GM12878 (cell line): Measurements from ENCODE around the gene SULT1A1. TPM values are rescaled to one million over a fixed set of nuclear protein-coding genes. Genes with fewer than 3 reads are reported as not detected.
A peak's percentile ranks its signal among the peaks of the same experiment; 100 is the strongest.

ENCODE experiments used
- ATAC-seq: fragments of 200-7000 bp; cut with Tn5 transposase; 3 replicates; pipeline ENCODE4 v1.9.1; 2020; ENCODE audit warnings: mild to moderate bottlenecking, moderate library complexity
- BruUV-seq: library from RNA; stranded (reverse); fragments of 400-500 nt; replicated peaks from 2 replicates; lab custom pipeline; 2021; lab: Mats Ljungman, UMichigan
- CTCF ChIA-PET: fragments of 300-600 bp; sonication (Branson Sonifier 250); formaldehyde crosslinking; extraction: SDS; loops from one replicate; lab custom pipeline; 2021; ENCODE audit warnings: inconsistent platforms; lab: Yijun Ruan, JAX
- POLR2A ChIA-PET: fragments of 350-600 bp; formaldehyde crosslinking; extraction: SDS; loops from one replicate; lab custom pipeline; 2021; ENCODE audit warnings: inconsistent platforms; lab: Charles Lee
- RAD21 ChIA-PET: fragments of 300-600 bp; sonication (Branson Sonifier 250); formaldehyde crosslinking; loops from one replicate; lab custom pipeline; 2023; ENCODE audit warnings: antibody characterized with exemption; ENCODE audit not compliant: unreplicated experiment; lab: Charles Lee
- SMC1A ChIA-PET: fragments of 300-600 bp; sonication (Branson Sonifier 250); formaldehyde crosslinking; loops from one replicate; lab custom pipeline; 2023; ENCODE audit not compliant: unreplicated experiment, uncharacterized antibody; lab: Charles Lee
- DNase-seq: peaks from one replicate; pipeline ENCODE4 v3.0.0-alpha.2; 2011; ENCODE audit warnings: low read depth, low spot score
- FAIRE-seq: peaks from 3 replicates; lab custom pipeline; 2011; peaks lifted over from hg19 to GRCh38; lab: Jason Lieb, UNC
- H2AFZ ChIP-seq: 2 replicates; pipeline ENCODE4 v1.6.0; 2011; ENCODE audit warnings: low read depth, low read length, control low read depth; ENCODE audit not compliant: control insufficient read depth
- H3K27ac ChIP-seq: 2 replicates; pipeline ENCODE4 v1.5.1; 2011; ENCODE audit warnings: control low read depth; ENCODE audit not compliant: control insufficient read depth, insufficient read depth
- H3K27me3 ChIP-seq, 2 experiments: replicated peaks in 1 of 2; 2 replicates each; pipeline versions ENCODE4 v1.6.0 to v1.6.1; 2011; ENCODE audit warnings: low read length in 1 of 2; ENCODE audit not compliant: control insufficient read depth in 2 of 2, insufficient read depth in 2 of 2
- H3K36me3 ChIP-seq, 2 experiments: 2 replicates each; pipeline ENCODE4 v1.5.1; 2011; ENCODE audit warnings: low read length in 1 of 2; ENCODE audit not compliant: control insufficient read depth in 2 of 2, insufficient read depth in 2 of 2
- H3K4me1 ChIP-seq: 2 replicates; pipeline ENCODE4 v1.6.1; 2011; ENCODE audit warnings: mild to moderate bottlenecking, low read length, moderate library complexity, mixed read lengths; ENCODE audit not compliant: control insufficient read depth, insufficient read depth
- H3K4me2 ChIP-seq: 2 replicates; pipeline ENCODE4 v1.6.0; 2011; ENCODE audit warnings: control low read depth; ENCODE audit not compliant: control insufficient read depth, insufficient read depth
- H3K4me3 ChIP-seq: fragments of 200-600 bp; sonication (generic); 2 replicates; pipeline ENCODE4 v1.5.1; 2016
- H3K79me2 ChIP-seq: 2 replicates; pipeline ENCODE4 v1.6.0; 2011; ENCODE audit warnings: low read length; ENCODE audit not compliant: control insufficient read depth, insufficient read depth
- H3K9ac ChIP-seq: 2 replicates; pipeline ENCODE4 v1.8.0; 2011; ENCODE audit warnings: low read length, control low read depth, mixed read lengths; ENCODE audit not compliant: control insufficient read depth, insufficient read depth
- H3K9me3 ChIP-seq: replicated peaks from 3 replicates; pipeline ENCODE4 v1.5.1; 2011; ENCODE audit warnings: mild to moderate bottlenecking, low read length; ENCODE audit not compliant: control insufficient read depth, insufficient read depth
- H4K20me1 ChIP-seq: 2 replicates; pipeline ENCODE4 v1.6.0; 2011; ENCODE audit not compliant: control insufficient read depth, insufficient read depth
- ATF2 ChIP-seq: IDR thresholded peaks from 2 replicates; pipeline ENCODE4 v1.6.1; 2012; ENCODE audit warnings: low read length, inconsistent platforms
- BACH1 ChIP-seq: fragments of 450-650 bp; IDR thresholded peaks from 2 replicates; pipeline ENCODE4 v1.6.1; 2017; ENCODE audit warnings: mild to moderate bottlenecking, borderline replicate concordance
- CHD1 ChIP-seq: IDR thresholded peaks from 2 replicates; pipeline ENCODE4 v1.6.1; 2012; ENCODE audit warnings: low read depth, low read length, improper control_type of control experiment
- CREB1 ChIP-seq: IDR thresholded peaks from 2 replicates; pipeline ENCODE4 v1.6.1; 2012; ENCODE audit warnings: low read depth, mild to moderate bottlenecking, inconsistent platforms
- ELK1 ChIP-seq: IDR thresholded peaks from 2 replicates; pipeline ENCODE4 v1.6.1; 2012; ENCODE audit warnings: low read depth, low read length, improper control_type of control experiment
- IKZF2 ChIP-seq, 2 experiments: fragments of 450-650 bp; IDR thresholded peaks; 2 replicates each; pipeline ENCODE4 v1.6.1; 2017; ENCODE audit warnings: mild to moderate bottlenecking in 2 of 2, moderate library complexity in 2 of 2
- IRF4 ChIP-seq: IDR thresholded peaks from 2 replicates; pipeline ENCODE4 v1.6.1; 2011; ENCODE audit warnings: low read depth, low read length
- POLR2A ChIP-seq: IDR thresholded peaks from 2 replicates; pipeline ENCODE4 v1.6.1; 2011; ENCODE audit warnings: low read depth, mild to moderate bottlenecking, low read length
- POU2F2 ChIP-seq: IDR thresholded peaks from 3 replicates; pipeline ENCODE4 v1.6.1; 2011; ENCODE audit warnings: low read depth, mild to moderate bottlenecking, low read length, borderline replicate concordance
- RUNX3 ChIP-seq: IDR thresholded peaks from 2 replicates; pipeline ENCODE4 v1.6.1; 2012; ENCODE audit warnings: low read length, inconsistent platforms
- ZNF24 ChIP-seq: fragments of 450-650 bp; IDR thresholded peaks from 2 replicates; pipeline ENCODE4 v1.6.1; 2017; ENCODE audit warnings: antibody characterized with exemption, mild to moderate bottlenecking
- WGBS: methylation state at CpG from one replicate; pipeline ENCODE4 v1.1.6; 2016; ENCODE audit warnings: low lambda C conversion rate; ENCODE audit not compliant: insufficient replicate concordance, insufficient coverage; ENCODE audit errors: missing lambda C conversion rate; 5-methylcytosine and 5-hydroxymethylcytosine counted together
- in situ Hi-C: fragments of 300-500 bp; cut with MboI; formaldehyde crosslinking; loops from 9 replicates; pipeline ENCODE4 v1.14.3; 2018; ENCODE audit warnings: mixed read lengths
- intact Hi-C: fragments of 100-400 bp; cut with micrococcal nuclease; formaldehyde crosslinking; loops from one replicate; pipeline ENCODE4 v1.14.2; 2022; ENCODE audit not compliant: unreplicated experiment
- polyA plus RNA-seq, 11 experiments: library from polyadenylated mRNA; depleted of rRNA in 4 of 11; unstranded in 6 of 11; stranded (reverse) in 5 of 11; fragments of >200 nt; fragmentation: Nextera tagmentation in 4 of 11; fragmentation: Illumina TruSeq in 1 of 11; extraction: Ambion mirVana in 4 of 11; extraction: Trizol in 1 of 11; gene quantifications; 1 replicate in 1 of 11; 2 replicates in 10 of 11; pipeline versions ENCODE4 v1.2.1 to v1.2.3, GENCODE V29; 2011 to 2016; ENCODE audit warnings: inconsistent platforms in 2 of 11, missing spikeins in 2 of 11, low read depth in 1 of 11
- total RNA-seq, 4 experiments: library from RNA; depleted of rRNA in 3 of 4; stranded (reverse); fragments of >200 nt in 3 of 4; fragmentation: Illumina TruSeq in 1 of 4; extraction: Trizol in 1 of 4; gene quantifications; 2 replicates each; pipeline versions ENCODE4 v1.2.1 to v1.2.3, GENCODE V29; 2013 to 2021

The SULT1A1 gene
- total and polyA plus RNA-seq, 10 of the 15 experiments (the other 5 are each of a cell fraction or from before 2014, with no cell fraction given), result 0.03 to 1.5 (median 0.76) TPM; not detected in 1

GRCh38 chr16:28555561-28555960 is 54.3 kb downstream of the SULT1A1 start:
- FAIRE-seq (peak; percentile 70), DNase-seq (no peak), ATAC-seq (peak; percentile 32)
- Histone ChIP-seq H4K20me1 (no peaks in the 10 kb centered on the region), H3K4me1 (peaks cover 17% of the 10 kb centered on the region), H3K4me2 (peak overlapping the region; percentile 60), H3K9me3 (no peaks in the 10 kb centered on the region; the same call in 2 of the 3 replicates), H3K27ac (no peak overlapping the region; the same call in 1 of the 2 replicates), H3K27me3 (no peaks in the 10 kb centered on the region), H2AFZ (no peak overlapping the region; the same call in 1 of the 2 replicates), H3K36me3 (no peaks in the 10 kb centered on the region), H3K9ac (no peak overlapping the region), H3K4me3 (no peak overlapping the region), H3K79me2 (peaks cover 4% of the 10 kb centered on the region)
- WGBS, result 32% methylated on average over 2 of the region's 2 CpGs
- POLR2A ChIA-PET, result interaction anchor here (1.0 kb wide), 1 partner anchor 63 kb away, joined by 3 read pairs; the partner anchor contains the start of gene CLN3
- RAD21 ChIA-PET, result interaction anchor here (1.4 to 2.9 kb wide), 2 partner anchors 61 to 63 kb away, joined by 4 to 7 read pairs; partner anchors contain the start of gene CLN3
- CTCF ChIA-PET, result interaction anchor here (1.8 kb wide), 2 partner anchors 45 to 61 kb away, joined by 3 to 4 read pairs; no protein-coding TSS in a partner anchor
- intact Hi-C loops, result no loop called here
- SMC1A ChIA-PET, result interaction anchor here (0.7 to 1.2 kb wide), 3 partner anchors 12 to 63 kb away, joined by 3 read pairs; partner anchors contain the start of gene CLN3
- BruUV-seq, result TSS peak; percentile 59
- TF ChIP-seq RUNX3, result peak; percentile 38; the same call in 1 of the 2 replicates
- no peak for TF ChIP-seq CHD1
- no peak for TF ChIP-seq ELK1
- TF ChIP-seq BACH1, result 0 out of 2 replicates have a peak, but pooled peaks have one; percentile 14
- TF ChIP-seq POU2F2, result peak; percentile 27; the same call in 1 of the 3 replicates
- 0 out of 2 replicates have a peak, but pooled peaks have one; percentile 20 for TF ChIP-seq CREB1
- TF ChIP-seq ZNF24, result no peak
- TF ChIP-seq POLR2A, result no peak
- TF ChIP-seq IRF4, result 0 out of 2 replicates have a peak, but pooled peaks have one; percentile 10
- 0 out of 4 replicates have a peak, but pooled peaks of 1 of the 2 experiments have one; percentile 13 for TF ChIP-seq IKZF2 (IDR thresholded peaks at IDR 0.05)
- TF ChIP-seq ATF2, result peak; percentile 36; the same call in 1 of the 2 replicates
- in situ Hi-C loops, result no loop called here

Other genes with a start within 250 kb of the SULT1A1 start
Only the 7 nearest of the 14 such genes appear.
- gene APOBR, start 115.4 kb downstream of the SULT1A1 start, total RNA-seq (2014; rRNA removed), result 0.65 and 0.73 TPM in 2 replicates
- 0.32 and 0.54 TPM in 2 replicates for gene APOBR, start 115.4 kb downstream of the SULT1A1 start, total RNA-seq (2014; rRNA removed; fragmentation: Illumina TruSeq; extraction: Trizol)
- gene APOBR, start 115.4 kb downstream of the SULT1A1 start, total RNA-seq (2021), result 2.4 and 2.5 TPM in 2 replicates
- gene APOBR, start 115.4 kb downstream of the SULT1A1 start, polyA plus RNA-seq (2011; rRNA removed), result 0.06 and 0.15 TPM in 2 replicates
- 0.19 and 2.0 TPM in 2 replicates for gene APOBR, start 115.4 kb downstream of the SULT1A1 start, polyA plus RNA-seq (2014; fragmentation: Illumina TruSeq; extraction: Trizol)
- under 1 TPM in 1 of 2 experiments, not detected in 1; 0.09 TPM for gene APOBR, start 115.4 kb downstream of the SULT1A1 start, polyA plus RNA-seq (2014; fragmentation: Nextera tagmentation; extraction: Ambion mirVana)
- 2.2 and 3.1 TPM in 2 replicates for gene APOBR, start 115.4 kb downstream of the SULT1A1 start, polyA plus RNA-seq (2014; rRNA removed)
- gene APOBR, start 115.4 kb downstream of the SULT1A1 start, polyA plus RNA-seq (2016; fragmentation: Nextera tagmentation; extraction: Ambion mirVana), result under 1 TPM; 0.04 to 0.25 TPM
- 0.38 and 1.2 TPM in 2 replicates for gene IL27, start 103.2 kb downstream of the SULT1A1 start, total RNA-seq (2014; rRNA removed)
- gene IL27, start 103.2 kb downstream of the SULT1A1 start, total RNA-seq (2014; rRNA removed; fragmentation: Illumina TruSeq; extraction: Trizol), result 0.27 and 0.28 TPM in 2 replicates
- 0.32 and 0.49 TPM in 2 replicates for gene IL27, start 103.2 kb downstream of the SULT1A1 start, total RNA-seq (2021)
- 0.07 TPM in 1 of 2 replicates, not detected in the other for gene IL27, start 103.2 kb downstream of the SULT1A1 start, polyA plus RNA-seq (2011; rRNA removed)
- gene IL27, start 103.2 kb downstream of the SULT1A1 start, polyA plus RNA-seq (2014; fragmentation: Illumina TruSeq; extraction: Trizol), result 0.34 TPM in 1 of 2 replicates, not detected in the other
- gene IL27, start 103.2 kb downstream of the SULT1A1 start, polyA plus RNA-seq (2014; fragmentation: Nextera tagmentation; extraction: Ambion mirVana), result under 1 TPM in 1 of 2 experiments, not detected in 1; 0.24 TPM
- gene IL27, start 103.2 kb downstream of the SULT1A1 start, polyA plus RNA-seq (2014; rRNA removed), result 0.23 and 1.1 TPM in 2 replicates
- 1 to 10 TPM in 1 of 2 experiments, under 1 TPM in 1; 0.95 to 2.4 TPM for gene IL27, start 103.2 kb downstream of the SULT1A1 start, polyA plus RNA-seq (2016; fragmentation: Nextera tagmentation; extraction: Ambion mirVana)
- gene NUPR1, start 71.1 kb downstream of the SULT1A1 start, total RNA-seq (2014; rRNA removed), result 0.06 TPM in 1 of 2 replicates, not detected in the other
- 0.04 TPM in 1 of 2 replicates, not detected in the other for gene NUPR1, start 71.1 kb downstream of the SULT1A1 start, total RNA-seq (2014; rRNA removed; fragmentation: Illumina TruSeq; extraction: Trizol)
- gene NUPR1, start 71.1 kb downstream of the SULT1A1 start, total RNA-seq (2021), result 0.28 and 0.88 TPM in 2 replicates
- 0.26 TPM in 1 of 2 replicates, not detected in the other for gene NUPR1, start 71.1 kb downstream of the SULT1A1 start, polyA plus RNA-seq (2011; rRNA removed)
- 0.09 TPM in 1 of 2 replicates, not detected in the other for gene NUPR1, start 71.1 kb downstream of the SULT1A1 start, polyA plus RNA-seq (2014; fragmentation: Illumina TruSeq; extraction: Trizol)
- not detected for gene NUPR1, start 71.1 kb downstream of the SULT1A1 start, polyA plus RNA-seq (2014; fragmentation: Nextera tagmentation; extraction: Ambion mirVana)
- 0.03 and 0.08 TPM in 2 replicates for gene NUPR1, start 71.1 kb downstream of the SULT1A1 start, polyA plus RNA-seq (2014; rRNA removed)
- under 1 TPM; 0.43 to 0.78 TPM for gene NUPR1, start 71.1 kb downstream of the SULT1A1 start, polyA plus RNA-seq (2016; fragmentation: Nextera tagmentation; extraction: Ambion mirVana)
- gene SGF29, start 56.1 kb downstream of the SULT1A1 start, total RNA-seq (2014; rRNA removed), result 15.7 and 18.1 TPM in 2 replicates
- 14.0 and 15.4 TPM in 2 replicates for gene SGF29, start 56.1 kb downstream of the SULT1A1 start, total RNA-seq (2014; rRNA removed; fragmentation: Illumina TruSeq; extraction: Trizol)
- gene SGF29, start 56.1 kb downstream of the SULT1A1 start, total RNA-seq (2021), result 18.4 and 20.1 TPM in 2 replicates
- 0.82 and 2.2 TPM in 2 replicates for gene SGF29, start 56.1 kb downstream of the SULT1A1 start, polyA plus RNA-seq (2011; rRNA removed)
- gene SGF29, start 56.1 kb downstream of the SULT1A1 start, polyA plus RNA-seq (2014; fragmentation: Illumina TruSeq; extraction: Trizol), result 4.7 and 9.3 TPM in 2 replicates
- 1 to 10 TPM; 4.3 to 7.1 TPM for gene SGF29, start 56.1 kb downstream of the SULT1A1 start, polyA plus RNA-seq (2014; fragmentation: Nextera tagmentation; extraction: Ambion mirVana)
- 10.7 and 12.3 TPM in 2 replicates for gene SGF29, start 56.1 kb downstream of the SULT1A1 start, polyA plus RNA-seq (2014; rRNA removed)
- 10 to 100 TPM; 15.4 to 17.2 TPM for gene SGF29, start 56.1 kb downstream of the SULT1A1 start, polyA plus RNA-seq (2016; fragmentation: Nextera tagmentation; extraction: Ambion mirVana)
- gene SULT1A2, start 13.0 kb downstream of the SULT1A1 start, total RNA-seq (2014; rRNA removed), result 0.06 TPM in 1 of 2 replicates, not detected in the other
- not detected in 2 replicates for gene SULT1A2, start 13.0 kb downstream of the SULT1A1 start, total RNA-seq (2014; rRNA removed; fragmentation: Illumina TruSeq; extraction: Trizol)
- 0.16 TPM in 1 of 2 replicates, not detected in the other for gene SULT1A2, start 13.0 kb downstream of the SULT1A1 start, total RNA-seq (2021)
- gene SULT1A2, start 13.0 kb downstream of the SULT1A1 start, polyA plus RNA-seq (2011; rRNA removed), result not detected in 2 replicates
- gene SULT1A2, start 13.0 kb downstream of the SULT1A1 start, polyA plus RNA-seq (2014; fragmentation: Illumina TruSeq; extraction: Trizol), result 0.07 TPM in 1 of 2 replicates, not detected in the other
- under 1 TPM in 1 of 2 experiments, not detected in 1; 0.39 TPM for gene SULT1A2, start 13.0 kb downstream of the SULT1A1 start, polyA plus RNA-seq (2014; fragmentation: Nextera tagmentation; extraction: Ambion mirVana)
- gene SULT1A2, start 13.0 kb downstream of the SULT1A1 start, polyA plus RNA-seq (2014; rRNA removed), result 0.06 TPM in 1 of 2 replicates, not detected in the other
- not detected for gene SULT1A2, start 13.0 kb downstream of the SULT1A1 start, polyA plus RNA-seq (2016; fragmentation: Nextera tagmentation; extraction: Ambion mirVana)
- 0.33 and 0.62 TPM in 2 replicates for gene NPIPB8, start 28.0 kb upstream of the SULT1A1 start, total RNA-seq (2014; rRNA removed)
- gene NPIPB8, start 28.0 kb upstream of the SULT1A1 start, total RNA-seq (2014; rRNA removed; fragmentation: Illumina TruSeq; extraction: Trizol), result 0.18 TPM in 1 of 2 replicates, not detected in the other
- 0.56 TPM in 1 of 2 replicates, not detected in the other for gene NPIPB8, start 28.0 kb upstream of the SULT1A1 start, total RNA-seq (2021)
- 0.78 and 1.2 TPM in 2 replicates for gene NPIPB8, start 28.0 kb upstream of the SULT1A1 start, polyA plus RNA-seq (2011; rRNA removed)
- 0.03 TPM in 1 of 2 replicates, not detected in the other for gene NPIPB8, start 28.0 kb upstream of the SULT1A1 start, polyA plus RNA-seq (2014; fragmentation: Illumina TruSeq; extraction: Trizol)
- gene NPIPB8, start 28.0 kb upstream of the SULT1A1 start, polyA plus RNA-seq (2014; fragmentation: Nextera tagmentation; extraction: Ambion mirVana), result not detected
- gene NPIPB8, start 28.0 kb upstream of the SULT1A1 start, polyA plus RNA-seq (2014; rRNA removed), result 0.37 TPM in 1 of 2 replicates, not detected in the other
- not detected for gene NPIPB8, start 28.0 kb upstream of the SULT1A1 start, polyA plus RNA-seq (2016; fragmentation: Nextera tagmentation; extraction: Ambion mirVana)
- 246 and 277 TPM in 2 replicates for gene EIF3C, start 101.4 kb upstream of the SULT1A1 start, total RNA-seq (2014; rRNA removed)
- gene EIF3C, start 101.4 kb upstream of the SULT1A1 start, total RNA-seq (2014; rRNA removed; fragmentation: Illumina TruSeq; extraction: Trizol), result 163 and 179 TPM in 2 replicates
- gene EIF3C, start 101.4 kb upstream of the SULT1A1 start, total RNA-seq (2021), result 528 and 555 TPM in 2 replicates
- 245 and 371 TPM in 2 replicates for gene EIF3C, start 101.4 kb upstream of the SULT1A1 start, polyA plus RNA-seq (2011; rRNA removed)
- 261 and 365 TPM in 2 replicates for gene EIF3C, start 101.4 kb upstream of the SULT1A1 start, polyA plus RNA-seq (2014; fragmentation: Illumina TruSeq; extraction: Trizol)
- 100 to 1,000 TPM in 1 of 2 experiments, 10 to 100 TPM in 1; 70.4 to 226 TPM for gene EIF3C, start 101.4 kb upstream of the SULT1A1 start, polyA plus RNA-seq (2014; fragmentation: Nextera tagmentation; extraction: Ambion mirVana)
- gene EIF3C, start 101.4 kb upstream of the SULT1A1 start, polyA plus RNA-seq (2014; rRNA removed), result 394 and 513 TPM in 2 replicates
- 100 to 1,000 TPM; 410 to 423 TPM for gene EIF3C, start 101.4 kb upstream of the SULT1A1 start, polyA plus RNA-seq (2016; fragmentation: Nextera tagmentation; extraction: Ambion mirVana)